GM18519 (cell line): ENCODE measurements around the gene AP4E1.
"Not testable (repeated sequence)": the region's sequence is repeated elsewhere in the genome, so short reads cannot be mapped to it uniquely, and the experiment has no call there.

Experiments
- ATAC-seq: cut with Tn5 transposase; IDR thresholded peaks from one replicate; pipeline ENCODE4 v1.9.1; 2021; ENCODE audit warnings: mild to moderate bottlenecking, moderate library complexity; ENCODE audit not compliant: unreplicated experiment, low FRiP score

AP4E1 gene

DNA sequence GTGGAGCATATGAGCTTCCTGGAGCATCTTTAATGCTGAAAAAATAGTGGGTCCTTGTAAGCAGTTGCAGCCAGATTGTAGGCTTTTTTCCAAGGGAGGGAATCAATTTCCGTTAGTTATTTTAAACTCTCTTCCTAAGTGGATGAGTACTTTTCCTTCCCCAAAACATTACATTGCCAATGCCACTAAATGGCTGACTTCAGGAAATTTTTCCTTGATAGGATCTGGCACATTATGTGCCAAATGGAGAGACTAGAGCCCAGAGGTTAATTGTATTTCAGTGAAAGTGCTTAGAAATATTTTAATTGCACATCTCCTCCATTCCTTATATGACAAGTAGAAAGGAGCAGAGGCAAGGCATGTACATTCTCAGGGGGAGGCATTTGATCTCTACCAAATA lies 102.7 kb downstream of the AP4E1 start:
- no peak for ATAC-seq

DNA sequence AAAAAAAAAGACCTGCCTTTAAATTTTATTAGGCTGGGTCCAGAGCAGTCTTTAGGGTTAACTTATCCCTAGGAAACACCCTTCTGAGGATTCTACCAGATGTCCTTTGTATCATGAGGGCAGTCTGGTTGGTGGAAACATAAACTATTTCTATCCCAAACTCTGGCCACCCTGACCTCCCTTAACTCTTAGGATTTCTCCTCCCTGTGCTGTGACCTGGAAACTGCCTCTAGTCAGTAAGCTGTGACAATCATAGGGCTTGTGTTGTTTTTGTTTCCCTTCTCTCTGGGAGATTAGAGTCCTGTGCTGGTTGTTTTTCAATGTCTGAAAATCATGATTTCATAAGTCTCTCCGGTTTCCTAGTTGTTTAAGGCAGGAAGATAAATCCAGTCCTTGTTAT lies 108.1 kb downstream of the AP4E1 start:
- no peak for ATAC-seq

DNA sequence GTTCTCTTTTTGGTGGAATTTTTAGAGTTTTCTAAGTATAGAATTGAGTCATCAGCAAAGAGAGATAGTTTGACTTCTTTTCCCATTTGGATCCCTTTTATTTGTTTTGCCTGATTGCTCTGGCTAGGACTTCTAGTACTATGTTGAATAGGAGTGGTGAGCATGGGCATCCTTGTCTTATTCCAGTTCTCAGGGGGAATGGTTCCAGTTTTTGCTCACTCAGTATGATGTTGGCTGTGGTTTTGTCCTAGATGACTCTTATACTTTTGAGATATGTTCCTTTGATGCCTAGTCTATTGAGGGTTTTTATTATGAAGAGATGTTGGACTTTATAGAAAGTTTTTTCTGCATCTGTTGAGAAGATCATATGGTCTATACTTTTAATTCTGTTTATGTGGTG lies 113.7 kb downstream of the AP4E1 start:
- ATAC-seq, result no peak

DNA sequence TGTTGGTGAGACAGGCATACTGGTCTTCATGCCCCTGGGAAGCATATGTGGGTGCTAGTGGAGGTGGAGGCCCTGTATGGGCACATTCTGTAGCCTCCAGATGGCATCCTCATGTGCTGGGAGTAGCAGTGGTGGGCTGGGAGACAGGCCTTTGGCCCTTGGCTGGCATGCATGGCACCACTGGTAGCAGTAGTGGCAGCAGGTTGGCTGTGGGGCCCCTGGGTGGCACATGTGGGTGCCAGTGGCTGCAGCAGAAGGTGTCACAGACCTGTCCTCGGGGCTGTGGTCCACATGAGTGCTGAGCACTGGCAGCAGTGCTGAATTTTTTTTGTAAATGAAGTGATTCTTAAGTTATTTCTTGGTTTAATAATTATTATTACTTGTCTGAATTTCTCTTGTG lies 115.0 kb downstream of the AP4E1 start:
- ATAC-seq, result no peak

DNA sequence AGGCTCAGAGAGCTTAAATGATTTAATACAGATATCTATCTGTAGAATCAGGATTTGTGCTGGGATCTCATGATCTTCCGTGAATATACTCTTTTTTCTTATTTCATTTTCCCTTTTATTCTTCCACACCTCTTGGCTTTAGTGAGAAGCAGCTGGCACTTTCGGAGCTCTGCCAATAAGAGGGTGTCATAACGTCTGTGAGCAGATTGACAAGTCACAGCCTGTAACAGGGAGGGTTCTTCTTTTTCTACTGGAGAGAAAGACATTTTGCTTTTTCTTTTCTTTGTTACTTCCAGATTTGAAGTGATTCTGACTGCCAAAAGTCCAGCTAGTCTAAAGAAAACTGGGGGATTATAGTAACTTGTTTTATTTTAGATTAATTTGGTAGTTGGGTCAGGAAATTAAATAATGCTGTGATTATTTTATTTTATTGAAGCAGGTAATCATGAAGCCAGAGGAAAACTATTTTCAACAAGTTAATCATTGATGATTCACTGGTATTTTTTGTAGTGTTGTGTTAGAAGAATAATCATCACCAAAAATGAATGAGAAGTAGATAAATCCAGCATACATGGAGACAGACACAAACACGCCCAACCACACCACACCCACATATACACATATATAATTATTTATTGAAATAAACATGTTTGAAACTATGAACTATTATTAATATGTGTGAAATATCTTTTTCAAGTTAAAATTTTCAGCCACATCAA lies 116.4 kb downstream of the AP4E1 start:
- ATAC-seq, result no peak

DNA sequence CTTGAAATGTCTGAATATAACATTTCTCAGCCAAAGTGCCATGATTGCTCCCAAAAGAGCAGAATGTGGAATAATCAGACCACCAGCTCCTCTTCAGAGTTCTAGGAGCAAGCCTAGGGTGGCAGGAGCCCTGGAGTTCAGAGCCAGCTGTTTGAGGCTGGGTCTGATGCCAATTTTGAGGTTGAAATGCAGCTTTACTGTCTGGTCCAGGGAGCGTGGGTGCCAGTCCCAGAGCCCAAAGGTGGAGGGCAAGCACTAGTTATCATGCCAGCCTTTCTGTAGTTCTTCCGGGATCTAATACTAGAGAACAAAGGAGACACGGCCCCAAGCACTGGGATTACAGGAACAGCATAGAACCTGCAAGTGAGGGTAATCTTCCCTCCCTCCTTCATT lies 117.0 kb downstream of the AP4E1 start:
- ATAC-seq, result no peak

DNA sequence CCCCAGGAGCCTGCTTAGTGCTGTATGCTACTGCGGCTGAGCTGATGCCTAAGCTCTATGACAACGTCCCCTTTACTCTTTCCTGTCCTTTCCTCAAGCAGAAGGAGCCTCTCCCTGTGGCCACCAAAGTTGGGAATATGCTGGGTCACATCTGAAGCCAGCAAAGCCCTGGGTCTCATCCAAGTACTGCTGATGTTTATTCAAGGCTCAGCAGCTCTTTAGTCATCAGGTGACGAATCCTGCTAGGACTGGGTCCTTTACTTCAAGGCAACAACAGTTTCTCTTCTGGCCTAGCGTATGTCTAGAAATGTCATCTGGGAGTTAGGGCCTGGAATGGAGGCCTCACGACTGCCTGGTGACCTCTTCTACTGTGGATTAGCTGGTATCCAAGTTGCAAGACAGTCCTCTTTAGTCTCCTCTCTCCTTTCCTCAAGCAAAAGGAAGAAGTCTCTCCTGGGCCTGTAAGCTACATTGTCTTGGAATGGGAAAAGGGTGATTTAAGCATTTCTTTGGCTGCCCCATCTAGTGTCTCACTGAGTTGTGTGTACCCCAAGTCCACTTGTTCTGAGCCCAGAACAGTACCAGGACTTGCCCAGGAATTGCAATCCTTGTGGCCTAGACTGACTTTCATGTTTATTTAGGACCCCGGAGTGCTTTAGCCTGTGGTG lies 122.3 kb downstream of the AP4E1 start:
- ATAC-seq, result no peak

DNA sequence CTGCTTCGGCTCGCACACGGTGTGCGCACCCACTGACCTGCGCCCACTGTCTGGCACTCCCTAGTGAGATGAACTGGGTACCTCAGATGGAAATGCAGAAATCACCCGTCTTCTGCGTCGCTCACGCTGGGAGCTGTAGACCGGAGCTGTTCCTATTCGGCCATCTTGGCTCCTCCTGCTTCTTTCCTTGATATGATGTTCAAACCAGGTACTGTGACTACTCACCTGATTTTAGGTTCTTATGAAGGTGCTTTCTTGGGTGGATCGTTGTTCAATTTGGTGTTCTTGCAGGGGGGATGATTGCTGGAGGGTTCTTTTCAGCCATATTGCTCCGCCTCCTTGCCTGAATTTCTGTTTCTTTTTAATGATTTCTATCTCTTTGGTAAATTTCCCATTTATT lies 129.0 kb downstream of the AP4E1 start:
- not testable (repeated sequence) for ATAC-seq

DNA sequence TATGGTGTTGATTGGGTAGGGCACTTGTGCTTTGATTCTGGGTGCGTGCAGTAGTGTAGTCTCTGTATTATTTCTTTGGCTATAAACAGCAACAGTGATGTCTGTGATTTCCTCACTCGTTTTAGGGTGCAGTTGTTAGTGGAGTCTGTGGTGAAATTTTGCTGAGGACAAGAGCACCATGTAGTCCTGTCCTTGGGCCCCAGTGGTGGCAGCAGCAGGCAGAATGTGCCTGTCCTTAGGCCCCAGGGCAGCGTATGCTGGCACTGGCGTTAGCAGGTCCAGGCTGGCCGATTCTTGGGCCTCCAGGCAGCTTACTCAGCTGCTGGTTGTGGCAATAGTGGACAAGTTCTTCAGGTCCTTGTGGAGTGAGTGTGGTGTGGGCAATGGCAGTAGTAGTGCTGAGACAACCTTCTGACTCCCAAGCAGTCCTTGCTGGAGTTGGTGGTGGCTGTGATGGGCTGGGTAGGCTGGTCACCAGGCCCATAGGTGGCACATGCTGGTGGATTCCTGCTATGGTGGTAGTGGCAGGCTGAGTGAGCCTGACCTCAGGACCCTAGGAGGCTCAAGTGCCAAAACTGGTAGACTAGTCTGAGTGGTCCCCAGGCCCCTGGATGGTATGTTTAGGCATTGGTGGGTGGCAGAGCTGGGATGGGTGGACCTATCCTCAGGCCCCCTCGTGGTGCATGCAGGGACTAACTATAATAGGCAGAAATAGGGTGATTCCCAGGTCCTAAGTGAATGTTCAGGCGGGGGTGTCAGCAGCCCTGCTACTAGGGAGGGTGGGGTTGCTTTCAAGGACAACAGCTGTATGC lies 129.9 kb downstream of the AP4E1 start:
- ATAC-seq, result no peak

DNA sequence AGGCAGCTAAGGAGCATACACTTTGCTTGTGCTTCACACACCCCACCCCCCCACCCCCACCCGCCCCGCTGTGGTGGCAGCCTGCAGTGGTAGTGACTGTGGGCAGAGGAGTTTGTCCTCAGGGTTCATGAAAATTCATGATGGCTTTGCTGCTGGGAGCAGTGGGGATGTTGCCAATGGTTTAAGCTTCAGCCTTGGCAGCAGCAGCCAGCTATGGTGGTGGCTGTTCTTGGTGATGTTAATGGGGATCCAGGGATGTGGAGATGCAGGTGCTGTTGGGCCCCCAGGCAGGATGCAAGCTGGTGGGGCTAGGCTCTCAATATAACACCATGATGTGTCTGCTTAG lies 130.5 kb downstream of the AP4E1 start:
- ATAC-seq, result no peak

DNA sequence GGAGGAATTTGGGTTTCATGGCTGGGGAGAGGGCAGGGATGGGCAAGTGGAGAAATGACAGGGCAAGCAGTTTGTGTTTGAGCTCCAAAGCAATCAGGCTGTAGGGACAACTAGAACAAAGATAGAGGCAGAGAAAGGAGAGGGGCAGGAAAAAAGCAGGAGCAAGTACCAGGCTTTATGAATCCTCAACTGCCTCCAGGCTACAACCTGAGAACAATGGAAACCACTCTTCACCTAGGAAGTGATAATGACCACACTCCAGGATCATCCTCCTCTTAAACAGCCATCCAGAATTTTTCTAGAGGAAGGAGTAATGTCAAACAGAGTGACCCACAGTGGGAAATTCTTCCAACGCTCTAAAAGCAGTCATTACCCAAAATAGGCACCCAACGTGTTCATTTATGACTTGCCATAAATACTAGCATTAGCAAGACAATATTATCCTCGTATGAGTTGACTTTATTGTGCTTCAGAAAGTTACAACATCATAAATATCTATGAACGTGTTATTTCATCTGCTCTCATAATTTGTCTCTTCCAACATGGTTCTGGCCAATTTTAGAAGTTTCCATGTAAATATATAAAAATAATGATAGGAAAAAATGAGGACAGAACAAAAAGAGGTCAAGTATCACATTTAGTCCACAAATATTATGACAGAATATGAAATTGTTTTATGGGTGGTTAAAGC lies 135.7 kb downstream of the AP4E1 start:
- ATAC-seq, result no peak

DNA sequence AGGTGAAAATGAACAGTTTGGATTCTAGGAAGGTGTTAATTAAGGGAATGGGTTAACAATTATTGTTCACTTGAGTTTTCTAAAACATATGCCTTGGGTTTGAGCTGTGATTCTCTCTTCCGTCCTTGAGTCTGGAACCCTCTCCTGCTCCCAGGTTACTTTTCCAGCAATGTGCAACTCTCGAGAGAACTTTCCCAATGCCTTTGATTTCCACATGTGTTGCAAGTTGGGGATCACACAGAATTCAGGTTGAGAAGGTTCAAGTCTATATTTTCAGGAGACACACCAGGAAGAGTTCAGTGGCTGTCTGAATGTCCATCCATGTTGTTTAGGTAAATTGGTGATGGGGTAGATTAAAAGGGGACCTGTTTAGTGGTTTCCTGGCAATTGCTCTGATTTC lies 137.5 kb downstream of the AP4E1 start:
- no peak for ATAC-seq

DNA sequence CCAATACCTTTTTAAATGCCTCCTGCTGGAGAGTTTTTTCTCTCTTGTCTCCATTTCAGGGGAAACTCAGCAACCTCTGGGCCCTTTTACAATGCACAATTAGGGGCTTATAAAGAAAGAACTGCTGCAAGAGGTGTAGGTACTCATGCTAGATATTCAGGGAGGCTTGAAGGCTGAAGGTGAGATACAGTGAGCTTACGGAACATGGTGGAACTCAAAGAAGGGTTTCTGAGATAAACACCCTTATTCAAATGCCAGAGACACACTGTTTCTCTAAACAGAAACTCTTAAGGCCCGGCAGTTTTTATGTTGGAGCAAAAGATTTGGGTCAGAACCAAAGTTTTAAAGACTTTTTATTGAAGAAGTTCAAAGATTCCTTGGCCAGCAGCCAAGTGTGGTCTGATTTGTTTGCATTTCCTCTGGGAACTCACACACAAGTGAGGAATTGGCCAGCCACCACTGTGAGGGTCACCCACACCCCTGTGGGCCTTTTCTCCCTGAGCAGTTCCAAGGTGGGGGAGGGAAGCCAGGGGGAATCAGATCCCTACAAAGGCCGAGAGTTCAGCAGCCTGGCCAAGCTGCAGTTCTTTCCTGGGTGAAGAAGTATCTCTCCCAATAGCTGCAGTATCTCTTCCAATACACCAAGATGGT lies 138.4 kb downstream of the AP4E1 start:
- no peak for ATAC-seq

DNA sequence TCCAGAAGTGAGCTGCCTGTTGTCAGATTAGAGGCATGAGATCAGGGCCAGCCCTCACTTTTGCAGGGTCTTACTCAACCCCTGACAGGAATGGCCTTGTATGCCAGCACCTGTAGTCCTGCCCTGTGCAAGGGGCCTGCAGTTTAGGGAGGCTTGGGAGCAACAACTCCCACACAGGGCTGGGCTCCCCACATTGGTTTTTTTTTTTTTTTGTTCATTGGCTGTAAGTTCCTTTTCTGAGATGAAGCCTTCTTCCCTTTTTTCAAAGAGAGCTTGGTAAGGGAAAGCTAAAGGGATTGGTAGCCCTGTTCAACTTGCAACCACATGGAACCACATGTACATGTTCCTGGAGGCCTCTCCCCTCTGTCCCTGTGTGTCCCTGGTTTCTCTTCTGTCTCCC lies 139.8 kb downstream of the AP4E1 start:
- no peak for ATAC-seq

DNA sequence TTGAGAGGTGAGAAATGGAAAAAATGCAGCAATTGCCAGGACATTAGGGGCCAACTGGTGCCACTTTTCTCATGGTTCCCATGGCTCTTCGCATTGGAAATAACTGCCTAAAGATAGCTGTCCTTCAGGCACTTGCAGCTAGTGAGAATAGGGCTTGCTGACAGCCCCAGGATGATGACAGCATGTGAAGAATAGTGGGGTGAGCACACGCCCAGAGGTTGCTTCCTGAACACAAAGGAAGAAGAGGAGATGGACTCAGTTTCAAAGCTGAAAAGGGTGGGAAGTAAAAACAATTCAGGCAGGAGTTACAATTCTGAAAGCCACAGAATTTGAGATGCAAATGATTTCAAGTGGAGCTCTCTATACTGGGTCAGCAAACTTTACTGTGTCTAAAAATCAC lies 140.6 kb downstream of the AP4E1 start:
- no peak for ATAC-seq

DNA sequence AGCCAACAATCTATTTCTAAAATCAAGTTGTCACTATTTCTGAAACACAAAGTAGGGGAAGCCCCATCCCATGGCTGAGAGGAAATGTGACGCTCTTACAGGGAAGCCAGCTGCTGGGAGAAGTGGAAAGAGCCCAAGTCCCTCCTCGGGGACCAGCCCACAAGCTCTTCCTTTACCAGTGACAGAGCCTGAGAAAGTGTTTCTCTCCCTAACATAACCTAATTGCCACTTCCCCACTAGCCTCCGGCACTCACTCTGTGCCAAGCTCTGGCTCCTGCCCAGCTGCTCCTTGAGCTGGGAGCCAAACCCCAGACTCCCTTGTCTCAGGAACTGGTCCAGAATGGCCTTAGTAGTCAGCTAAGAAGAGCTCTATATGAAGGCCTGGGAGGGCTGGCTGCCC lies 143.3 kb downstream of the AP4E1 start:
- no peak for ATAC-seq

DNA sequence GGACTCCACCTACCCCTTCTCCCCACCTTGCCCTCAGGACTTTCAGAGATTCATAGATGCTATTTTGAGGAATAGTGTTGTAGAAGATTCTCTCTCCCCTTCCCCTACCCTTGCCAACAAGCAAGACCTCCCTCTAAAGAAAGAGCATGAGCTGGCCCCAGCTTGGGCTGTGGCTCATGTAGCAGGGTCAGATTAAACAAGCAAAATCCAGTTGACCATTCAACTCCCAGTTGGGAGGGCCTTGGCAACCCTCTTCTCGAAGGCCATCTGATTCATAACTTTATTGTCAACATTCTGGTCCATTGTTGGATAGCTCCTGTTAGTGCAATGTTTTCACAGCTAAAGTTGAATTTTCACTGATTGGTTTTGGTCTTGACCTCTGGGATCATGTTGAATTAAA lies 145.1 kb downstream of the AP4E1 start:
- no peak for ATAC-seq

DNA sequence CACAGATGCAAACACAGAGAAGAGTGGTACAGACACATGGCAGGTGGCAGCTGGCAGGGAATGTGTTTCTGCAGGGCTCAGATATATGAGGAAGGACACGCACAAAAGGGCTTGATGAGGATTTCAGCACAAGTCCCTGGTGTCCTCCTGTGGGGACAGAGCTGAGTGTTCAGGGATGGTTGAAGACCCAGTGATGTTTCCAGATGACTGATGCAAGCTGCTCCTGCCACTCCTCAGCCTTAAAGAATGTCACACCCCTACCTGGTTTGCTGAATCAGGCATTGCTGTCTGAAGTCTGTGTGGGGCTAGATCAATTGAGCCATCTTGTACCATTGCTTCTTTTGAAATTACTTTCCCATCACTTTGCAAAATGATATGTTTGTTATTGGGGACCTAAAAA lies 146.1 kb downstream of the AP4E1 start:
- ATAC-seq, result no peak
